ENCODE data around the gene CSRNP3. TPM values are rescaled to one million over a fixed set of nuclear protein-coding genes. Genes with fewer than 3 reads are reported as not detected.

The CSRNP3 gene
- total and polyA plus RNA-seq, 10 donors, result 0.30 to 7.4 (median 3.4) TPM

DNA sequence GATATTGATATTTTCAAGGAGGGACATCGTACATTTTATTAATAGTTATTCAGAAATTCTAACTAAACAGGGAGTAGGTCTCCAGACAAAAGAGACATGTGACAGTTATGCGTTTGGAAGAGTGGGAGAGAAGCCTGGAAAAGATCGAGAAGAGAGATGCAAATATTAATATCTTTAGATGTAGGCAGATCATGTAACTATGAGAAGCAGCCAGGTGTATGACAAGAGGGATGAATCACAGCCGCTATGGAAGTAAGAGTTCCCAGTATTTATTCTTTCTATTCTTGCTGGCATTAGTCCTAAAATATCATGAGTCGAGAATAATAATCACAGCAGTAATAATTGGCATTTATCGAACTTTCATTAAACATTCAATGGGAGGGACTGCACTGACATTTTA, 140.2 kb downstream of the CSRNP3 start:
- Histone ChIP-seq H3K4me1 (peaks cover 0 to 10% (median 3%) of the 10 kb centered on the region in 6 donors), H3K27me3 (replicated peaks in 1 of 7) (no peaks in the 10 kb centered on the region), H3K36me3 (no peaks in the 10 kb centered on the region), H3K27ac (no peak overlapping the region), H3K9me3 (no peaks in the 10 kb centered on the region), H3K4me3 (no peak overlapping the region)
- TF ChIP-seq, protein P1, sequence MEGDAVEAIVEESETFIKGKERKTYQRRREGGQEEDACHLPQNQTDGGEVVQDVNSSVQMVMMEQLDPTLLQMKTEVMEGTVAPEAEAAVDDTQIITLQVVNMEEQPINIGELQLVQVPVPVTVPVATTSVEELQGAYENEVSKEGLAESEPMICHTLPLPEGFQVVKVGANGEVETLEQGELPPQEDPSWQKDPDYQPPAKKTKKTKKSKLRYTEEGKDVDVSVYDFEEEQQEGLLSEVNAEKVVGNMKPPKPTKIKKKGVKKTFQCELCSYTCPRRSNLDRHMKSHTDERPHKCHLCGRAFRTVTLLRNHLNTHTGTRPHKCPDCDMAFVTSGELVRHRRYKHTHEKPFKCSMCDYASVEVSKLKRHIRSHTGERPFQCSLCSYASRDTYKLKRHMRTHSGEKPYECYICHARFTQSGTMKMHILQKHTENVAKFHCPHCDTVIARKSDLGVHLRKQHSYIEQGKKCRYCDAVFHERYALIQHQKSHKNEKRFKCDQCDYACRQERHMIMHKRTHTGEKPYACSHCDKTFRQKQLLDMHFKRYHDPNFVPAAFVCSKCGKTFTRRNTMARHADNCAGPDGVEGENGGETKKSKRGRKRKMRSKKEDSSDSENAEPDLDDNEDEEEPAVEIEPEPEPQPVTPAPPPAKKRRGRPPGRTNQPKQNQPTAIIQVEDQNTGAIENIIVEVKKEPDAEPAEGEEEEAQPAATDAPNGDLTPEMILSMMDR (IDR thresholded peaks at IDR 0.05 in 8 of 11, conservative IDR thresholded peaks at IDR 0.05 in 3 of 11), result no peak
- TF ChIP-seq POLR2A (IDR thresholded peaks at IDR 0.05) (no peak), POLR2AphosphoS5 (IDR thresholded peaks at IDR 0.05) (no peak)
- intact Hi-C loops (cut with DNase I; ENCODE audit: low total_unique reads), result no loop called here
- DNase-seq, result no peak
- 90 to 94% (median 92%) methylated on average over 6 of the region's 6 CpGs for WGBS, 5 donors

- H3K27ac ChIP-seq, result peak overlapping the region in 1 of 8 donors; percentile 32
- TF ChIP-seq POLR2AphosphoS5 (IDR thresholded peaks at IDR 0.05) (no peak), POLR2A (IDR thresholded peaks at IDR 0.05) (no peak)
- TF ChIP-seq, protein P1 (IDR thresholded peaks at IDR 0.05 in 8 of 11, conservative IDR thresholded peaks at IDR 0.05 in 3 of 11), result no peak
- H3K27me3 ChIP-seq (replicated peaks in 1 of 7), result no peaks in the 10 kb centered on the region
- H3K36me3 ChIP-seq, result no peaks in the 10 kb centered on the region
- H3K4me3 ChIP-seq, result no peak overlapping the region
- intact Hi-C loops (cut with DNase I; ENCODE audit: low total_unique reads), result no loop called here
- WGBS, 5 donors, result 2 to 4% (median 3%) methylated on average over 6 of the region's 6 CpGs
- DNase-seq, result no peak
- peaks cover 0 to 10% (median 3%) of the 10 kb centered on the region in 6 donors for H3K4me1 ChIP-seq
- H3K9me3 ChIP-seq, result peaks cover 0 to 3% (median 0%) of the 10 kb centered on the region in 8 donors
Observed at GRCh38 chr2:165610591-165611029, 141.1 kb downstream of the CSRNP3 start.

DNA sequence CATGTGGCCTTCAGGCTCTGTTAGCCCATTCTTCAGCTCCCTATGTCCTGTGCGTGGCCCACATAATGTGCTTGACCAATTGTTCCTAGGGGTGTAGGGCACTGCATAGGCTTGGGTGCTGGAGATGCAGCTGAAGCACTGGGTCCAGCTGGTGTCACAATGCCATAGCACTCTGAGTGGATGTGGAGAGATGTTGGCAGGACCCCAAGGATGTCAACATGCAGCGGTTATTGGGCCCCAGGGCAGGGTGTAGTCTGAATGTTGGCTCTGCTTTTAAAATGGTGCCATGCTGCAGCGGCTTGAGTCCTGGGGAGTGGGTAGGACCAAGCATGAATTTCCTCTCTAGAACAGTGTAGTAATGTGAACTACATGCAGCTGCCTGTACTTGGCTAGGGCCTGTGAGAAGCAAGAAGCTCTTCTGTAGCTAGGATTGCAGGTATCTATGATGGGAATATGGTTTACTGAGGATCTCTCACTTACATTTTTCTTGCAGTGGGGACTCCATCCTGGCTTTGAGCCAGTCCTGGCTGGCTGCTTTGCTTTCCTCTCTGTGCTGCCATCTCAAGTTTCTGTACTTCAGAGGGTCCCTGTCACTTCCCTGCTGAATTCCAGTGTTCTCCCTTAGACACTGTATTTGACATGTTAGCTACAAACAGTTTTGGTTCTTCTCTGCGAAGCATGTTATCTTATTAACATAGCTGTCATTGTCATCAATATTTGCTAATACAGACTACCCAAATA, 148.4 kb downstream of the CSRNP3 start:
- Histone ChIP-seq H3K4me3 (no peak overlapping the region), H3K4me1 (no peaks in the 10 kb centered on the region), H3K9me3 (peaks cover 0 to 27% (median 16%) of the 10 kb centered on the region in 8 donors), H3K36me3 (no peaks in the 10 kb centered on the region), H3K27ac (no peak overlapping the region), H3K27me3 (replicated peaks in 1 of 7) (no peaks in the 10 kb centered on the region)
- TF ChIP-seq POLR2AphosphoS5 (IDR thresholded peaks at IDR 0.05) (no peak), POLR2A (IDR thresholded peaks at IDR 0.05) (no peak)
- TF ChIP-seq, protein P1 (IDR thresholded peaks at IDR 0.05 in 8 of 11, conservative IDR thresholded peaks at IDR 0.05 in 3 of 11), result no peak
- intact Hi-C loops (cut with DNase I; ENCODE audit: low total_unique reads), result no loop called here
- no peak for DNase-seq
- WGBS, 5 donors, result 87 to 95% (median 94%) methylated on average over 4 of the region's 4 CpGs

DNA sequence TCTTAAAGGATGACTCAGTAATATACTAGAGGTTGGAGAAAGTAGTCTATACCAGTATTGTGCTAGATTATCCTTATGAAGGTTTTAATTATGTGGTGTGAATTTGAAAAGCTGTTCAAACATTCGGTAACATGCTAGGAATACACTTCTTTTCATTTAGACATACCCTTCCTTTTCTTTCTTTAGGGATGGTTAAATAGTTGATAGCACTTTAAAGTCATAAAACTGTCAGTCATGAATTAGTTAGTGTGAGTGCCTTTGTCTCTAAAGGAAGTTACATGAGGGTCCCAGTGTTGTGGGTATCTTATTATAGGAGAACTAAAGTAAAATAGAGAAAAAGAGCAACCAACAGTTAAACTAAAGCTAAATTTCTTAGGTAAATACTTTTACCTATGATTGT, 149.3 kb downstream of the CSRNP3 start:
- no peaks in the 10 kb centered on the region for H3K36me3 ChIP-seq
- H3K27me3 ChIP-seq (replicated peaks in 1 of 7), result no peaks in the 10 kb centered on the region
- intact Hi-C loops (cut with DNase I; ENCODE audit: low total_unique reads), result no loop called here
- H3K4me1 ChIP-seq, result no peaks in the 10 kb centered on the region
- TF ChIP-seq, protein P1 (IDR thresholded peaks at IDR 0.05 in 8 of 11, conservative IDR thresholded peaks at IDR 0.05 in 3 of 11), result no peak
- TF ChIP-seq POLR2A (IDR thresholded peaks at IDR 0.05), result no peak
- 81 to 97% (median 83%) methylated on average over 1 of the region's 1 CpG for WGBS, 5 donors
- H3K27ac ChIP-seq, result no peak overlapping the region
- H3K9me3 ChIP-seq, result peaks cover 0 to 27% (median 16%) of the 10 kb centered on the region in 8 donors
- no peak for DNase-seq
- no peak overlapping the region for H3K4me3 ChIP-seq

Measured in spleen (tissue), 11 donors.